H9 (cell line): ENCODE data around the gene TKTL1. TPM values are rescaled to one million over a fixed set of nuclear protein-coding genes. Genes with fewer than 3 reads are reported as not detected.

Source experiments
- DNase-seq: peaks from one replicate; pipeline ENCODE4 v3.0.0-alpha.2; 2017
- H2AFZ ChIP-seq: one replicate; pipeline ENCODE4 v1.6.1; 2013; ENCODE audit warnings: mild to moderate bottlenecking, low read length, control low read depth, moderate library complexity
- H2AK5ac ChIP-seq: 2 replicates; pipeline ENCODE4 v1.6.1; 2013; ENCODE audit warnings: low read length, control low read depth, mixed read lengths; ENCODE audit not compliant: insufficient read length
- H2BK120ac ChIP-seq: one replicate; pipeline ENCODE4 v1.6.1; 2013; ENCODE audit warnings: low read depth, mild to moderate bottlenecking, low read length, control low read depth, inconsistent platforms; ENCODE audit not compliant: poor library complexity, severe bottlenecking
- H2BK12ac ChIP-seq: 2 replicates; pipeline ENCODE4 v1.6.1; 2013; ENCODE audit warnings: low read length, control low read depth, mixed read lengths, low read depth; ENCODE audit not compliant: insufficient read length
- H2BK15ac ChIP-seq: 2 replicates; pipeline ENCODE4 v1.6.1; 2013; ENCODE audit warnings: low read depth, low read length, control low read depth
- H2BK20ac ChIP-seq: one replicate; pipeline ENCODE4 v1.6.1; 2013; ENCODE audit warnings: low read depth, mild to moderate bottlenecking, low read length, control low read depth, inconsistent platforms; ENCODE audit not compliant: poor library complexity, severe bottlenecking
- H2BK5ac ChIP-seq: 2 replicates; pipeline ENCODE4 v1.6.1; 2013; ENCODE audit warnings: low read length, control low read depth, mixed read lengths; ENCODE audit not compliant: insufficient read length
- H3K14ac ChIP-seq: 2 replicates; pipeline ENCODE4 v1.6.1; 2013; ENCODE audit warnings: low read length, control low read depth; ENCODE audit not compliant: insufficient read depth
- H3K18ac ChIP-seq: 2 replicates; pipeline ENCODE4 v1.6.1; 2013; ENCODE audit warnings: low read depth, mild to moderate bottlenecking, mixed read lengths, low read length, control low read depth; ENCODE audit not compliant: insufficient read length
- H3K23ac ChIP-seq: 2 replicates; pipeline ENCODE4 v1.6.1; 2013; ENCODE audit warnings: low read length, control low read depth, mixed read lengths, low read depth; ENCODE audit not compliant: insufficient read length
- H3K23me2 ChIP-seq: 2 replicates; pipeline ENCODE4 v1.6.1; 2013; ENCODE audit warnings: low read depth, mild to moderate bottlenecking, mixed read lengths, low read length, control low read depth; ENCODE audit not compliant: insufficient read length, poor library complexity, severe bottlenecking
- H3K27ac ChIP-seq: 2 replicates; pipeline ENCODE4 v1.5.1; 2013; ENCODE audit warnings: low read length, control low read depth, mixed read lengths, low read depth; ENCODE audit not compliant: insufficient read length
- H3K27me3 ChIP-seq: 2 replicates; pipeline ENCODE4 v1.6.1; 2013; ENCODE audit warnings: low read length, control low read depth, inconsistent platforms; ENCODE audit not compliant: insufficient read depth
- H3K4ac ChIP-seq: 2 replicates; pipeline ENCODE4 v1.6.1; 2013; ENCODE audit warnings: low read depth, mild to moderate bottlenecking, control low read depth, inconsistent platforms, low read length, moderate library complexity
- H3K4me1 ChIP-seq: 2 replicates; pipeline ENCODE4 v1.6.1; 2013; ENCODE audit warnings: low read length, control low read depth, inconsistent platforms; ENCODE audit not compliant: insufficient read depth
- H3K4me2 ChIP-seq: 2 replicates; pipeline ENCODE4 v1.6.1; 2013; ENCODE audit warnings: low read length, control low read depth, mixed read lengths; ENCODE audit not compliant: insufficient read length, insufficient read depth
- H3K56ac ChIP-seq: 2 replicates; pipeline ENCODE4 v1.6.1; 2013; ENCODE audit warnings: low read depth, mild to moderate bottlenecking, mixed read lengths, low read length, control low read depth; ENCODE audit not compliant: insufficient read length
- H3K79me1 ChIP-seq: 2 replicates; pipeline ENCODE4 v1.6.1; 2013; ENCODE audit warnings: low read depth, mild to moderate bottlenecking, moderate library complexity, low read length, control low read depth, inconsistent platforms; ENCODE audit not compliant: insufficient read depth, poor library complexity, severe bottlenecking
- H3K79me2 ChIP-seq: 2 replicates; pipeline ENCODE4 v1.6.1; 2013; ENCODE audit warnings: low read length, control low read depth, inconsistent platforms; ENCODE audit not compliant: insufficient read depth
- H3K9ac ChIP-seq: 2 replicates; pipeline ENCODE4 v1.6.1; 2013; ENCODE audit warnings: low read length, control low read depth, mixed read lengths; ENCODE audit not compliant: insufficient read length; ENCODE audit errors: extremely low read depth
- H3K9me3 ChIP-seq: one replicate; pipeline ENCODE4 v1.6.1; 2013; ENCODE audit warnings: low read depth, low read length, inconsistent platforms; ENCODE audit not compliant: control insufficient read depth
- H3T11ph ChIP-seq: one replicate; pipeline ENCODE4 v1.6.1; 2013; ENCODE audit warnings: mild to moderate bottlenecking, low read length, control low read depth, inconsistent platforms
- H4K20me1 ChIP-seq: one replicate; pipeline ENCODE4 v1.6.1; 2013; ENCODE audit not compliant: control insufficient read depth, insufficient read length, insufficient read depth
- H4K5ac ChIP-seq: 2 replicates; pipeline ENCODE4 v1.6.1; 2013; ENCODE audit warnings: low read depth, mild to moderate bottlenecking, mixed read lengths, low read length, control low read depth; ENCODE audit not compliant: insufficient read length
- H4K8ac ChIP-seq: replicated peaks from 2 replicates; pipeline ENCODE4 v1.6.1; 2013; ENCODE audit warnings: low read length, control low read depth, mixed read lengths, low read depth; ENCODE audit not compliant: insufficient read length
- H4K91ac ChIP-seq: 2 replicates; pipeline ENCODE4 v1.6.1; 2013; ENCODE audit warnings: low read depth, mild to moderate bottlenecking, moderate library complexity, mixed read lengths, low read length, control low read depth; ENCODE audit not compliant: insufficient read length
- H3K27ac Mint-ChIP-seq, 3 experiments: 2 replicates in 2 of 3; 3 replicates in 1 of 3; pipeline ENCODE4 v1.8.0; 2020 to 2021; ENCODE audit warnings: mixed read lengths in 3 of 3, mild to moderate bottlenecking in 1 of 3, moderate library complexity in 1 of 3
- H3K27me3 Mint-ChIP-seq: 2 replicates; pipeline ENCODE4 v1.8.0; 2021; ENCODE audit warnings: low read depth, mild to moderate bottlenecking, moderate library complexity, mixed read lengths
- H3K36me3 Mint-ChIP-seq, 3 experiments: 2 replicates in 2 of 3; 3 replicates in 1 of 3; pipeline ENCODE4 v1.8.0; 2020 to 2021; ENCODE audit warnings: low read depth in 3 of 3, mixed read lengths in 3 of 3; ENCODE audit not compliant: insufficient read depth in 1 of 3
- H3K4me1 Mint-ChIP-seq, 2 experiments: 2 replicates each; pipeline ENCODE4 v1.8.0; 2020; ENCODE audit warnings: mixed read lengths in 2 of 2
- H3K4me3 Mint-ChIP-seq, 2 experiments: 2 replicates in 1 of 2; 3 replicates in 1 of 2; pipeline ENCODE4 v1.8.0; 2020 to 2021; ENCODE audit warnings: mild to moderate bottlenecking in 2 of 2, mixed read lengths in 2 of 2, moderate library complexity in 1 of 2
- H3K9me3 Mint-ChIP-seq, 2 experiments: 2 replicates in 1 of 2; 3 replicates in 1 of 2; pipeline ENCODE4 v1.8.0; 2020; ENCODE audit warnings: mild to moderate bottlenecking in 2 of 2, mixed read lengths in 2 of 2, moderate library complexity in 1 of 2
- WGBS: extraction: QIAGEN DNeasy Blood & Tissue Kit; methylation state at CpG from one replicate; pipeline ENCODE4 v1.1.7; 2013; ENCODE audit warnings: missing lambda C conversion rate, low lambda C conversion rate, mixed read lengths; ENCODE audit not compliant: insufficient read length; ENCODE audit errors: extremely low coverage; 5-methylcytosine and 5-hydroxymethylcytosine counted together
- total RNA-seq: library from RNA; stranded (reverse); gene quantifications from 2 replicates; pipeline ENCODE4 v1.2.1, GENCODE V29; 2021
- TF ChIP-seq, protein P1 (sequence below): fragments of 200-600 bp; sonication (generic); conservative IDR thresholded peaks from 3 replicates; pipeline ENCODE4 v1.8.0; 2021; ENCODE audit warnings: antibody characterized with exemption, mild to moderate bottlenecking

TKTL1 gene
- total RNA-seq, 1 experiment from 2014 or later: not detected

DNA sequence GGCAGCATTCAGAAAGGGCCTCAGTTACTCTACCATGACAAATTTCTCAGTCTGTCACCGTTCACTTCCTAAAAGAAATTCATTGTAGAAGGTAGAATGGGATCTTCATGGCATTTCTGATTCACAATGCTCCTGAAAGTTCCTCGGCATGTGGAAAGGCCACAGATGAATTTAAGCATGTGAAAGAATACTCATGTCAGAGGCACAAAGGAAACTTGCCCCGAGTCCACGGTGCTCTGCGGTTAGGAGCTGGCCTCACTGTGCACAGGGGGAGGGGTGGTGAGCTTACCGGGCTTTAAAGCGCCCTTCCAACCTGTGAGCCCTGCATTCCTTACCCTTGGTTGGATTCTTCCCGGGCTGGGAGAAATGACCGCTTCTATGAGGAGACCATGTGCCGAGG is 9.3 kb downstream of the TKTL1 start:
- Histone ChIP-seq H4K20me1 (no peaks in the 10 kb centered on the region), H2BK5ac (no peak overlapping the region), H3K9me3 (peaks cover 38% of the 10 kb centered on the region), H2BK20ac (no peak overlapping the region), H3T11ph (no peak overlapping the region), H2AK5ac (no peak overlapping the region), H3K23me2 (no peaks in the 10 kb centered on the region), H3K56ac (no peak overlapping the region), H4K8ac (no peak overlapping the region), H3K79me1 (no peaks in the 10 kb centered on the region), H3K27me3 (no peaks in the 10 kb centered on the region), H3K9ac (no peak overlapping the region), H2BK12ac (no peak overlapping the region), H3K18ac (no peak overlapping the region), H4K91ac (no peak overlapping the region), H3K79me2 (no peaks in the 10 kb centered on the region), H4K5ac (no peak overlapping the region), H3K23ac (no peak overlapping the region), H2BK120ac (no peak overlapping the region), H3K4me1 (no peaks in the 10 kb centered on the region), H3K4ac (no peak overlapping the region), H2BK15ac (no peak overlapping the region), H3K14ac (no peak overlapping the region), H3K27ac (no peak overlapping the region), H3K4me2 (no peak overlapping the region), H2AFZ (no peak overlapping the region)
- no peak for DNase-seq
- H3K9me3 Mint-ChIP-seq: peaks cover 70 to 76% of the 10 kb centered on the region in 2 experiments
- peaks cover 15% of the 10 kb centered on the region for H3K27me3 Mint-ChIP-seq
- no CpG with 5 or more reads among the region's 10 CpGs for WGBS
- H3K36me3 Mint-ChIP-seq: peaks cover 0 to 8% (median 2%) of the 10 kb centered on the region in 3 experiments; a peak in 4 of 7 replicates
- no peak overlapping the region for H3K4me3 Mint-ChIP-seq
- TF ChIP-seq, protein P1, sequence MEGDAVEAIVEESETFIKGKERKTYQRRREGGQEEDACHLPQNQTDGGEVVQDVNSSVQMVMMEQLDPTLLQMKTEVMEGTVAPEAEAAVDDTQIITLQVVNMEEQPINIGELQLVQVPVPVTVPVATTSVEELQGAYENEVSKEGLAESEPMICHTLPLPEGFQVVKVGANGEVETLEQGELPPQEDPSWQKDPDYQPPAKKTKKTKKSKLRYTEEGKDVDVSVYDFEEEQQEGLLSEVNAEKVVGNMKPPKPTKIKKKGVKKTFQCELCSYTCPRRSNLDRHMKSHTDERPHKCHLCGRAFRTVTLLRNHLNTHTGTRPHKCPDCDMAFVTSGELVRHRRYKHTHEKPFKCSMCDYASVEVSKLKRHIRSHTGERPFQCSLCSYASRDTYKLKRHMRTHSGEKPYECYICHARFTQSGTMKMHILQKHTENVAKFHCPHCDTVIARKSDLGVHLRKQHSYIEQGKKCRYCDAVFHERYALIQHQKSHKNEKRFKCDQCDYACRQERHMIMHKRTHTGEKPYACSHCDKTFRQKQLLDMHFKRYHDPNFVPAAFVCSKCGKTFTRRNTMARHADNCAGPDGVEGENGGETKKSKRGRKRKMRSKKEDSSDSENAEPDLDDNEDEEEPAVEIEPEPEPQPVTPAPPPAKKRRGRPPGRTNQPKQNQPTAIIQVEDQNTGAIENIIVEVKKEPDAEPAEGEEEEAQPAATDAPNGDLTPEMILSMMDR: no peak
- H3K4me1 Mint-ChIP-seq: peaks cover 2 to 16% of the 10 kb centered on the region in 2 experiments
- no peak overlapping the region for H3K27ac Mint-ChIP-seq
